Mucosa of descending colon (tissue), 3 donors: ENCODE results near the gene TMTC2. TPM values are rescaled to one million over a fixed set of nuclear protein-coding genes. Genes with fewer than 3 reads are reported as not detected.

ENCODE experiments used
- ATAC-seq: fragments of 200-7000 bp; cut with Tn5 transposase; one replicate; pipeline ENCODE4 v1.9.1; 2020; ENCODE audit warnings: mild to moderate bottlenecking, moderate library complexity
- DNase-seq, 3 donors: peaks; one replicate each; pipeline ENCODE4 v3.0.0-alpha.2; 2020
- H3K36me3 ChIP-seq: fragments of 200-600 bp; one replicate; pipeline ENCODE4 v1.8.0; 2021; ENCODE audit warnings: low read depth, mild to moderate bottlenecking
- H3K4me1 ChIP-seq: fragments of 200-600 bp; one replicate; pipeline ENCODE4 v1.8.0; 2021; ENCODE audit warnings: low read depth, mild to moderate bottlenecking
- H3K4me3 ChIP-seq: fragments of 200-600 bp; one replicate; pipeline ENCODE4 v1.8.0; 2021; ENCODE audit warnings: mild to moderate bottlenecking
- H3K9me3 ChIP-seq: fragments of 200-600 bp; one replicate; pipeline ENCODE4 v1.8.0; 2021; ENCODE audit warnings: mild to moderate bottlenecking
- CTCF ChIP-seq: fragments of 200-600 bp; IDR thresholded peaks from one replicate; pipeline ENCODE4 v1.8.0; 2022; ENCODE audit warnings: antibody characterized with exemption, mild to moderate bottlenecking
- intact Hi-C, 2 donors: fragments of 100-400 bp; cut with DNase I in 1 of 2; cut with micrococcal nuclease in 1 of 2; formaldehyde crosslinking; loops; one replicate each; pipeline versions ENCODE4 v1.11.0 to v1.11.1; 2022; cut with DNase I, micrococcal nuclease
- total RNA-seq, 3 donors: library from RNA; stranded (reverse); fragmentation: NEBNext Ultra II Directional in 2 of 3; extraction: Animal tissue kit (Norgen Biotek cat#: 25700) in 2 of 3; gene quantifications; one replicate each; pipeline versions ENCODE4 v1.2.1 to v1.2.4, GENCODE V29; 2021 to 2023
- donor health status: DM: no; HTN: no; CAD: no; lungs with moderate emphysema.
- donor health status: DM: no; HTN: no; CAD: no.
- donor health status: DM: no; HTN: yes; CAD: no.

TMTC2 gene
- total RNA-seq, 3 donors from 2014 or later: 13.3 to 40.4 (median 14.6) TPM

DNA sequence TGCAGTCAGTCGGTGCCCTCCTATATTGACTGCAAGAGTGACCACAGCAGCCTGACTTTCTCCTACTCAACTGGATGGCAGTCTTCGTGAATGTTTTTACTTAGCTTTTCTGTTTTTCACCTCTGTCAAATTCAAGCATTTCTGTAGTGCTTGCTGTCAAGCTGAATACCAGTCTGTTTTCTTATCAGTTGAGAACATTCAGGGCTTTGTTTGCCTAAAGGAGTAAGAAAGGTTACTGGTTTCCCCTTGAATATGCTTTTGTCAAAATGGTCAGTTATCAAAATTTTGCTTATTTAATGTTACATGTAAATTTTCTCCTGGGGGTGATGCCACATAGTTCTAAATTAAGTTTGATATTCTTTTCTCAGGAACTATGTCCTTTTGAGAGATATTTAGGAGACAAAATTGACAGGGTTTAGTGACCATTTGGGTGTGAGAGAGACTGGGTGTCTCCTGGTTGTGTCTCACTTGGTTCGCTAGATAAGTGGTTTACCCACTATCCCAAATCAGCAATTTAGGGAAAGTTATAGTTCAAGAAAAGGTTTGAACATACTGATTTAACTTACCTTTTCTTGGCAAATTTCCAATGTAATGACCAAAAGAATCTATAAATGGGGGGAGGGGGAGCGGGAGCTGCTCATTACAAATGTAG, 366.3 kb downstream of the TMTC2 start:
- ATAC-seq (no peak), DNase-seq (no peak)
- no peaks in the 10 kb centered on the region for H3K36me3 ChIP-seq
- H3K4me1 ChIP-seq: no peaks in the 10 kb centered on the region
- no peak overlapping the region for H3K4me3 ChIP-seq
- TF ChIP-seq CTCF: no peak
- intact Hi-C loops: no loop called here
- H3K9me3 ChIP-seq: no peaks in the 10 kb centered on the region

GRCh38 chr12:83057436-83057835, 370.7 kb downstream of the TMTC2 start:
- intact Hi-C loops: no loop called here
- H3K4me3 ChIP-seq: no peak overlapping the region
- DNase-seq (no peak), ATAC-seq (no peak)
- TF ChIP-seq CTCF: no peak
- H3K36me3 ChIP-seq: no peaks in the 10 kb centered on the region
- H3K4me1 ChIP-seq: no peaks in the 10 kb centered on the region
- H3K9me3 ChIP-seq: no peaks in the 10 kb centered on the region

DNA sequence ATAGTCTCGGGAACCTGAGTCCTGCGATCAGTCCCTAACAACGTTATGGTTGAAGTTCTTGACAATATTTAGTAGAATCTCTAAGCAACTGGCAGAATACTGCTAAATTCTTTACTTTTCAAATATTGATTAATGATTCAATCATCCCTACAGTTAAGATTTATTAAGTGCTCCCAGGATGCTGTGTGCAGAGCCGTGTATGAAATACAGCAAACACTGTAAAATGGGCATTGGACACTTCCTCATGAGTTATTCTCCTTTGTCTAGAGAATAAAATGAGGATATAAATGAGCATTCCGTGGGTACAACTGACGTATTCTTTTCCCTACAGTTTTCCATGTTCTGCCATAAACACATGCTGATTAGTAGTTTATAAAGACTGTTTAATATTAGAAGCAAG, 372.4 kb downstream of the TMTC2 start:
- intact Hi-C loops: no loop called here
- H3K9me3 ChIP-seq: no peaks in the 10 kb centered on the region
- no peaks in the 10 kb centered on the region for H3K36me3 ChIP-seq
- no peak overlapping the region for H3K4me3 ChIP-seq
- TF ChIP-seq CTCF: no peak
- H3K4me1 ChIP-seq: no peaks in the 10 kb centered on the region
- no peak for ATAC-seq
- no peak for DNase-seq

DNA sequence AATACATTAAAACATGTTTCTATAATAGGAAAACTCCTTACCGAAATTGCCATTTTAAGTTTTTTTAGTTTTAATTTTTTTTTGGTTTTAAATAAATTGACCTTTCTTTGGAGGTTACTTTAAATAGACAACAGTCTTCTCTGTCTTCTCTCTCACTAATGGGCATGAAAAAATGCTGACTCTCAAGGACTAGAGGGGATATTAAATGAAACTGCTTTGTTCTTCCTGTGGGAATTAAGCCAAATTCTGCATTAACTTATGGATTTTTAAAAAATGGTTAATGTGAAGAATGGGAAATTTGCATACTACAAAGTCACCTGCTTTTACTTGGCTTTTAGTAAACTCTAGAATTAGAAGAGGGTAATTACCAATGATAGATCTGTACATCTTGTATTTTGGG, 378.9 kb downstream of the TMTC2 start:
- no peaks in the 10 kb centered on the region for H3K9me3 ChIP-seq
- no peak overlapping the region for H3K4me3 ChIP-seq
- ATAC-seq: no peak
- no peak for TF ChIP-seq CTCF
- no peak for DNase-seq
- no peaks in the 10 kb centered on the region for H3K4me1 ChIP-seq
- no peaks in the 10 kb centered on the region for H3K36me3 ChIP-seq
- intact Hi-C loops: no loop called here

DNA sequence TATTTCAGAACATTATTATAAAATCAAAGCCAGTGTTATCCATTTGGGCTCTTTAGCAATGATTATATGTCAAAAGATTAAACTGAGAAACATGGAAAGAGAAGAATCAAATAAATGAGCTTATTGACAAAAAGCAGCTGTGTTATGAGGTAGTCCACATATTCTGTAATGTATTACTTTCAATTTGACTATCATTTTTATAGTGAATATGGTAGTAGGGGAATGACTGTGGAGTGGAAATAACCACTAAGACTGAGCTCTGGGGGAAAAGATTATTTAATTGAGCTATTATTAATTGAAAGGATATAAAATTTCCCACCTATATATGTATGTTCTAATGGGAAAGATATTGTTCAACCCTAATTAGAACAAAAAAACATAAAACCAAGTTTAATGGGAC, 381.3 kb downstream of the TMTC2 start:
- DNase-seq (no peak), ATAC-seq (no peak)
- H3K36me3 ChIP-seq: no peaks in the 10 kb centered on the region
- intact Hi-C loops: no loop called here
- H3K4me3 ChIP-seq: no peak overlapping the region
- H3K4me1 ChIP-seq: no peaks in the 10 kb centered on the region
- H3K9me3 ChIP-seq: no peaks in the 10 kb centered on the region
- TF ChIP-seq CTCF: no peak

- H3K4me3 ChIP-seq: no peak overlapping the region
- intact Hi-C loops: no loop called here
- TF ChIP-seq CTCF: no peak
- DNase-seq (no peak), ATAC-seq (no peak)
- H3K4me1 ChIP-seq: no peaks in the 10 kb centered on the region
- no peaks in the 10 kb centered on the region for H3K36me3 ChIP-seq
- no peaks in the 10 kb centered on the region for H3K9me3 ChIP-seq
These were observed 387.7 kb downstream of the TMTC2 start for GRCh38 chr12:83074358-83074894.
